ENCODE measurements around the gene MAP4K4.

- TF ChIP-seq ZBED4 (CRISPR knock-in tag; IDR thresholded peaks at IDR 0.05; ENCODE audit: borderline replicate concordance): no peak
- TF ChIP-seq NFE2 (CRISPR knock-in tag; IDR thresholded peaks at IDR 0.05): no peak
- no peak for TF ChIP-seq CENPX (CRISPR knock-in tag; IDR thresholded peaks at IDR 0.05)
- TF ChIP-seq TBP (CRISPR knock-in tag; IDR thresholded peaks at IDR 0.05): no peak
- TF ChIP-seq DR1 (CRISPR knock-in tag; IDR thresholded peaks at IDR 0.05): no peak
- no peak for TF ChIP-seq ZNF256 (CRISPR knock-in tag; conservative IDR thresholded peaks at IDR 0.05)
- TF ChIP-seq, protein P1, sequence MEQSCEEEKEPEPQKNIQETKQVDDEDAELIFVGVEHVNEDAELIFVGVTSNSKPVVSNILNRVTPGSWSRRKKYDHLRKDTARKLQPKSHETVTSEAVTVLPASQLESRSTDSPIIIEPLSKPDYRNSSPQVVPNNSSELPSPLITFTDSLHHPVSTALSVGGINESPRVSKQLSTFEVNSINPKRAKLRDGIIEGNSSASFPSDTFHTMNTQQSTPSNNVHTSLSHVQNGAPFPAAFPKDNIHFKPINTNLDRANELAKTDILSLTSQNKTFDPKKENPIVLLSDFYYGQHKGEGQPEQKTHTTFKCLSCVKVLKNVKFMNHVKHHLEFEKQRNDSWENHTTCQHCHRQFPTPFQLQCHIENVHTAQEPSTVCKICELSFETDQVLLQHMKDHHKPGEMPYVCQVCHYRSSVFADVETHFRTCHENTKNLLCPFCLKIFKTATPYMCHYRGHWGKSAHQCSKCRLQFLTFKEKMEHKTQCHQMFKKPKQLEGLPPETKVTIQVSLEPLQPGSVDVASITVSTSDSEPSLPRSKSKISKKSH (CRISPR knock-in tag; IDR thresholded peaks at IDR 0.05; ENCODE audit: borderline replicate concordance): no peak
- no peak for TF ChIP-seq REL (CRISPR knock-in tag; conservative IDR thresholded peaks at IDR 0.05)
- TF ChIP-seq ZNF879 (CRISPR knock-in tag; IDR thresholded peaks at IDR 0.05): no peak
- TF ChIP-seq, protein P2, sequence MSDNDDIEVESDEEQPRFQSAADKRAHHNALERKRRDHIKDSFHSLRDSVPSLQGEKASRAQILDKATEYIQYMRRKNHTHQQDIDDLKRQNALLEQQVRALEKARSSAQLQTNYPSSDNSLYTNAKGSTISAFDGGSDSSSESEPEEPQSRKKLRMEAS (IDR thresholded peaks at IDR 0.05): no peak
These were observed 109.7 kb downstream of the MAP4K4 start for GRCh38 chr2:101807242-101807641.
